ENCODE measurements around the gene KRT71. TPM values are rescaled to one million over a fixed set of nuclear protein-coding genes. Genes with fewer than 3 reads are reported as not detected.
A peak's percentile ranks its signal among the peaks of the same experiment; 100 is the strongest.

Gene KRT71
- total RNA-seq, 1 donor from 2014 or later = not detected

GRCh38 chr12:52542157-52542556 lies 10.8 kb downstream of the KRT71 start:
- no peak for FAIRE-seq
- H3K36me3 ChIP-seq (ENCODE audit: control insufficient read depth, insufficient read depth, low read length) = no peaks in the 10 kb centered on the region
- DNase-seq (ENCODE audit: low read depth) = peak; percentile 35
- no peak overlapping the region for H3K4me3 ChIP-seq (ENCODE audit: low read depth, low read length)
- peak; percentile 25 for TF ChIP-seq CTCF (IDR thresholded peaks at IDR 0.05; ENCODE audit: insufficient read depth, low read length, severe bottlenecking)
- H3K27me3 ChIP-seq (ENCODE audit: control insufficient read depth, insufficient read depth, low read length) = no peaks in the 10 kb centered on the region

- no peak for TF ChIP-seq CTCF (IDR thresholded peaks at IDR 0.05; ENCODE audit: insufficient read depth, low read length, severe bottlenecking)
- DNase-seq (ENCODE audit: low read depth) (no peak), FAIRE-seq (no peak)
- Histone ChIP-seq H3K36me3 (ENCODE audit: control insufficient read depth, insufficient read depth, low read length) (no peaks in the 10 kb centered on the region), H3K27me3 (ENCODE audit: control insufficient read depth, insufficient read depth, low read length) (no peaks in the 10 kb centered on the region), H3K4me3 (ENCODE audit: low read depth, low read length) (no peak overlapping the region)
Measured at GRCh38 chr12:52541709-52542108, 11.2 kb downstream of the KRT71 start.

- H3K4me3 ChIP-seq (ENCODE audit: low read depth, low read length) = no peak overlapping the region
- no peak for TF ChIP-seq CTCF (IDR thresholded peaks at IDR 0.05; ENCODE audit: insufficient read depth, low read length, severe bottlenecking)
- no peak for DNase-seq (ENCODE audit: low read depth)
- no peak for FAIRE-seq
- H3K27me3 ChIP-seq (ENCODE audit: control insufficient read depth, insufficient read depth, low read length) = no peaks in the 10 kb centered on the region
- H3K36me3 ChIP-seq (ENCODE audit: control insufficient read depth, insufficient read depth, low read length) = no peaks in the 10 kb centered on the region
Measured at GRCh38 chr12:52540531-52540930, 12.4 kb downstream of the KRT71 start.

DNA sequence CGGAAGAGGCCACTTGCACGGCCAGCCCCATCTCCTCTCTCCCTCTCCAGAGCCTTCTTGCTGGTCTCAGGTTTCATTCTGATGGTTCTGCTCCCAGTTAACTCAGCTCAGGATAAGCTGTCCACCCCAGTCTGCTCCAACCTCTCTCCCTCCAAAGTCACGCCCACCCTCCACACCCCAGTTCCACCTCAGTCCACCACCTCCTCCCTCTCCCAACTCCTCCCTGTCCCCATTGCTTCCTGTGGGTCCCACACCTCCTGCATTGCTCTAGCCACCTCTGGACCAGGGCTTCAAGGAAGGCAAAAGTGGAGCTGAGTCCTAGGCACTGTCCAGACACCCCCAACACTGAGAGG lies 13.1 kb downstream of the KRT71 start:
- no peak for DNase-seq (ENCODE audit: low read depth)
- H3K27me3 ChIP-seq (ENCODE audit: control insufficient read depth, insufficient read depth, low read length) = no peaks in the 10 kb centered on the region
- no peak overlapping the region for H3K4me3 ChIP-seq (ENCODE audit: low read depth, low read length)
- no peaks in the 10 kb centered on the region for H3K36me3 ChIP-seq (ENCODE audit: control insufficient read depth, insufficient read depth, low read length)
- no peak for FAIRE-seq
- TF ChIP-seq CTCF (IDR thresholded peaks at IDR 0.05; ENCODE audit: insufficient read depth, low read length, severe bottlenecking) = no peak

DNA sequence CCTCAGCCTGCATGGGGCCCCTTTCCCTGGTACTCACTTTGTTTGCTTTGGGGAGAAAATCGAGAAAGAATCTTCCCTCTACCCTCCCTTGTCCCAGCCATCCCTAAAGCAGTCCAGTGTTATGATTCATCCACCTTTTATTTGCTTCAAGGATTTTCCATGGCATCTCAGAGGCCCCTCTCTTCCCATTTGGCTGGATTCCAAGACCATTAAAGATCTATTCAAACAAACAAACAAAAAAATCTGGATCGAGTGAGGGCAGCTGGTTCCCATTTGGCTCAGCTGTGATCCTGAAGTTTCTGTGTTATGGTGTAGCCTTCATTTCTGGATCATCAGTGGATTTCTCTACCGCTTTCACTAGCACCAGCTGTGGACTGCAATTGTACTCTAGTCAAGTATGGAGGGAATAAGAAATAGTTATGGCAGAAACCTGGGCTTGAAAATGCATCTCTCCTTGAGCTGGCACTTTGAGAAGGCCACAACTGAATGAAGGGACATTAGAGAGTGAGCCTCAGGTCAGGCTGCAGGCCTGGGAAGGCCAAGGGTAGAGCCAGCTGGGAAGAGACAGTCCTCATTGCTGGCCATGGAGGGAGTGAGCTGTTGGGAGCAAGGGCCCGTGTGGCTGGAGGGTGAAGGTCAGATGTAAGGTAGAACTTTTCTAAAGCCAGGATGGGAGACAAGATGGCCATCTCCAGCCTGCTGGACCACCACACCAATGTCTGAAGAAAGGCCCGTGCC lies 13.7 kb downstream of the KRT71 start:
- FAIRE-seq (peak; percentile 36), DNase-seq (ENCODE audit: low read depth) (peak; percentile 72)

More for the DNA sequence above, 13.7 kb downstream of the KRT71 start:
- Histone ChIP-seq H3K27me3 (ENCODE audit: control insufficient read depth, insufficient read depth, low read length) (no peaks in the 10 kb centered on the region), H3K36me3 (ENCODE audit: control insufficient read depth, insufficient read depth, low read length) (no peaks in the 10 kb centered on the region), H3K4me3 (ENCODE audit: low read depth, low read length) (no peak overlapping the region)
- TF ChIP-seq CTCF (IDR thresholded peaks at IDR 0.05; ENCODE audit: insufficient read depth, low read length, severe bottlenecking) = no peak

Data from bronchial epithelial cell (primary cell).